Measurements from ENCODE around the gene C16orf78. TPM values are rescaled to one million over a fixed set of nuclear protein-coding genes. Genes with fewer than 3 reads are reported as not detected.

The C16orf78 gene
- total and polyA plus RNA-seq, 2 of the 8 experiments (the other 6 are each of a cell fraction or from before 2014, with no cell fraction given): not detected

GRCh38 chr16:49441366-49441780 lies 67.8 kb downstream of the C16orf78 start:
- no peak overlapping the region for H3K23ac ChIP-seq (ENCODE audit: insufficient read length)
- H3K4me1 ChIP-seq (replicated peaks in 1 of 4; ENCODE audit: control insufficient read depth in 3 of 4, insufficient read depth in 4 of 4, low read length in 3 of 4): peaks cover 8 to 23% (median 18%) of the 10 kb centered on the region in 4 experiments
- H3K36me3 ChIP-seq (ENCODE audit: control insufficient read depth in 2 of 4, insufficient read depth in 4 of 4, low read length in 3 of 4): no peaks in the 10 kb centered on the region
- H3K23me2 ChIP-seq (ENCODE audit: low read depth, low read length): no peaks in the 10 kb centered on the region
- H4K91ac ChIP-seq (replicated peaks; ENCODE audit: insufficient read length, low read length): no peak overlapping the region
- no peak overlapping the region for H2BK120ac ChIP-seq (replicated peaks; ENCODE audit: low read depth, low read length)
- H3K14ac ChIP-seq (ENCODE audit: insufficient read length): no peak overlapping the region
- no peak overlapping the region for H2BK15ac ChIP-seq (ENCODE audit: low read length)
- 0 out of 2 replicates have a peak overlapping the region, but pooled peaks have one; percentile 32 for H3K18ac ChIP-seq (ENCODE audit: extremely low read depth, low read length)
- no peak overlapping the region for H3K56ac ChIP-seq (replicated peaks; ENCODE audit: insufficient read length, low read depth, low read length)
- H3K4me3 ChIP-seq (ENCODE audit: extremely low read depth in 1 of 4, insufficient read depth in 2 of 4, low read depth in 3 of 4, low read length in 4 of 4): no peak overlapping the region
- 31% methylated on average over 18 of the region's 18 CpGs; no CpG with 5 or more reads in 1 of the 2 experiments for WGBS, 2 experiments (ENCODE audit: extremely low coverage in 1 of 2, insufficient coverage in 1 of 2, insufficient read length in 1 of 2, insufficient replicate concordance in 2 of 2, low coverage in 1 of 2, low lambda C conversion rate in 2 of 2, missing lambda C conversion rate in 1 of 2)
- no peak overlapping the region for H3K27ac ChIP-seq (ENCODE audit: low read depth, low read length)
- no peaks in the 10 kb centered on the region for H3K9me3 ChIP-seq (ENCODE audit: insufficient read depth in 2 of 2, low read depth in 1 of 2, low read length in 1 of 2)
- H3K79me2 ChIP-seq (ENCODE audit: control insufficient read depth in 1 of 2, insufficient read depth in 2 of 2, low read length in 2 of 2): no peaks in the 10 kb centered on the region
- H4K8ac ChIP-seq (ENCODE audit: extremely low read depth, insufficient read depth, low read length): peak overlapping the region; percentile 66; the same call in 1 of the 2 replicates
- H2BK12ac ChIP-seq (ENCODE audit: low read depth, low read length): no peak overlapping the region
- no peak overlapping the region for H2AK5ac ChIP-seq (ENCODE audit: low read depth, low read length)
- H3K4ac ChIP-seq (replicated peaks; ENCODE audit: insufficient read length, low read depth, low read length): no peak overlapping the region
- H3K79me1 ChIP-seq (ENCODE audit: low read depth, low read length): no peaks in the 10 kb centered on the region
- DNase-seq (ENCODE audit: low read depth in 1 of 2, low spot score in 2 of 2) (peak in 1 of 2 experiments; percentile 68), FAIRE-seq (peak; percentile 60)
- no peaks in the 10 kb centered on the region; a peak in 1 of 7 replicates for H3K27me3 ChIP-seq (replicated peaks in 1 of 4; ENCODE audit: control insufficient read depth in 3 of 4, extremely low read depth in 1 of 4, insufficient read depth in 3 of 4, low read length in 3 of 4)
- no peak overlapping the region for H4K5ac ChIP-seq (ENCODE audit: insufficient read length, low read depth, low read length)
- POLR2A ChIA-PET (ENCODE audit: partially characterized antibody): no interaction called here
- CTCF ChIA-PET (ENCODE audit: partially characterized antibody): interaction anchor here (0.7 to 2.6 kb wide), 2 partner anchors 15 to 91 kb away, joined by 3 to 10 read pairs; no protein-coding TSS in a partner anchor
- no peaks in the 10 kb centered on the region for H4K20me1 ChIP-seq (replicated peaks in 1 of 2; ENCODE audit: control insufficient read depth in 1 of 2, insufficient read depth in 2 of 2, low read length in 2 of 2)
- H2BK5ac ChIP-seq (ENCODE audit: low read depth, low read length): 0 out of 2 replicates have a peak overlapping the region, but pooled peaks have one; percentile 64
- no peak overlapping the region for H3K9ac ChIP-seq (replicated peaks in 1 of 4; ENCODE audit: extremely low read depth in 1 of 4, low read depth in 3 of 4, low read length in 3 of 4)
- peak overlapping the region; percentile 13 to 51; a peak in 2 of 4 replicates for H3K4me2 ChIP-seq (ENCODE audit: insufficient read depth in 1 of 2, low read depth in 2 of 2, low read length in 2 of 2)
- peak overlapping the region; percentile 34; the same call in 1 of the 2 replicates for H2AFZ ChIP-seq (ENCODE audit: low read length)
- peak overlapping the region; percentile 40; the same call in 1 of the 2 replicates for H2BK20ac ChIP-seq (ENCODE audit: low read length)
- TF ChIP-seq RFX5 (IDR thresholded peaks at IDR 0.05; ENCODE audit: borderline replicate concordance, low read depth, low read length) (0 out of 2 replicates have a peak, but pooled peaks have one; percentile 13), TCF12 (IDR thresholded peaks at IDR 0.05; ENCODE audit: low read depth, low read length) (0 out of 2 replicates have a peak, but pooled peaks have one; percentile 62), CTCF (IDR thresholded peaks at IDR 0.05; ENCODE audit: control extremely low read depth in 1 of 3, insufficient read depth in 1 of 3, low read depth in 1 of 3, low read length in 3 of 3) (peak in 2 of 3 experiments; percentile 53 to 63; a peak in 2 of 4 replicates)
